Measurements from ENCODE around the gene RCC1. TPM values are rescaled to one million over a fixed set of nuclear protein-coding genes. Genes with fewer than 3 reads are reported as not detected.
"Not testable (repeated sequence)": the region's sequence is repeated elsewhere in the genome, so short reads cannot be mapped to it uniquely, and the experiment has no call there.

RCC1 gene
- total RNA-seq = 100 to 1,000 TPM; 103 to 107 TPM

GRCh38 chr1:28505406-28506187 lies at the start of gene RCC1:
Gene RCC1 (plus strand): TSS chr1:28506043. CDS start chr1:28529867, 23,824 bp downstream.
- H3K27ac Mint-ChIP-seq = peak within 1 kb of the TSS; percentile 99
- ATAC-seq = peak; percentile 85
- peak; percentile 97 for DNase-seq
- intact Hi-C loops (cut with DNase I, micrococcal nuclease) = loop anchor here (1.0 to 5.0 kb wide), 16 partner anchors 13 to 732 kb away; partner anchors contain the start of genes MED18 (in 2 of the 2), RNU11 (in 2 of the 2), PHACTR4 (in 1 of the 2) and PPP1R8 (in 1 of the 2)
- peaks cover 26% of the 10 kb centered on the region for H3K4me1 Mint-ChIP-seq
- no peaks in the 10 kb centered on the region for H3K9me3 Mint-ChIP-seq (ENCODE audit: low read depth)
- ChIA-PET POLR2A (interaction anchor here (0.5 to 6.5 kb wide), 26 partner anchors 10 to 586 kb away, joined by 3 to 86 read pairs (median 4); partner anchors contain the start of genes EYA3, MED18, RNU11 and TAF12), CTCF (interaction anchor here (0.5 to 0.9 kb wide), 3 partner anchors 12 to 298 kb away, joined by 3 to 4 read pairs (median 3); no protein-coding TSS in a partner anchor)
- H3K36me3 Mint-ChIP-seq (ENCODE audit: low read depth) = peaks cover 54% of the 10 kb centered on the region
- H3K27me3 Mint-ChIP-seq = peaks cover 1% of the 10 kb centered on the region
- H3K4me3 Mint-ChIP-seq = peak within 1 kb of the TSS; percentile 98

- ChIA-PET CTCF (interaction anchor here (0.8 kb wide), 1 partner anchor 12 kb away, joined by 3 read pairs; no protein-coding TSS in a partner anchor), POLR2A (interaction anchor here (0.7 kb wide), 1 partner anchor 62 kb away, joined by 3 read pairs; no protein-coding TSS in a partner anchor)
- Mint-ChIP-seq H3K27ac (peak overlapping the region; percentile 70), H3K4me1 (peaks cover 13% of the 10 kb centered on the region), H3K9me3 (ENCODE audit: low read depth) (no peaks in the 10 kb centered on the region), H3K27me3 (no peaks in the 10 kb centered on the region), H3K36me3 (ENCODE audit: low read depth) (peaks cover 10% of the 10 kb centered on the region), H3K4me3 (no peak overlapping the region)
- ATAC-seq (peak; percentile 89), DNase-seq (peak; percentile 31)
- intact Hi-C loops (cut with DNase I, micrococcal nuclease) = no loop called here
Measured at GRCh38 chr1:28456078-28456477, 49.8 kb upstream of the RCC1 start.

GRCh38 chr1:28457678-28458077 lies 48.2 kb upstream of the RCC1 start:
- H3K4me3 Mint-ChIP-seq = no peak overlapping the region
- CTCF ChIA-PET = interaction anchor here (0.6 kb wide), 1 partner anchor 76 kb away, joined by 3 read pairs; no protein-coding TSS in a partner anchor
- POLR2A ChIA-PET = no interaction called here

GRCh38 chr1:28458237-28459228 lies 47.3 kb upstream of the RCC1 start:
- H3K27ac Mint-ChIP-seq = peak overlapping the region; percentile 61
- H3K9me3 Mint-ChIP-seq (ENCODE audit: low read depth) = no peaks in the 10 kb centered on the region
- no peaks in the 10 kb centered on the region for H3K27me3 Mint-ChIP-seq
- ChIA-PET CTCF (no interaction called here), POLR2A (no interaction called here)
- intact Hi-C loops (cut with DNase I, micrococcal nuclease) = no loop called here
- no peak for DNase-seq
- no peak overlapping the region for H3K4me3 Mint-ChIP-seq
- ATAC-seq = no peak
- peaks cover 21% of the 10 kb centered on the region for H3K4me1 Mint-ChIP-seq
- peaks cover 8% of the 10 kb centered on the region for H3K36me3 Mint-ChIP-seq (ENCODE audit: low read depth)

More at GRCh38 chr1:28457678-28458077, 48.2 kb upstream of the RCC1 start:
- no peaks in the 10 kb centered on the region for H3K9me3 Mint-ChIP-seq (ENCODE audit: low read depth)
- DNase-seq (no peak), ATAC-seq (no peak)
- peaks cover 12% of the 10 kb centered on the region for H3K36me3 Mint-ChIP-seq (ENCODE audit: low read depth)
- no peaks in the 10 kb centered on the region for H3K27me3 Mint-ChIP-seq
- intact Hi-C loops (cut with DNase I, micrococcal nuclease) = no loop called here
- peaks cover 21% of the 10 kb centered on the region for H3K4me1 Mint-ChIP-seq
- no peak overlapping the region for H3K27ac Mint-ChIP-seq

GRCh38 chr1:28466226-28466778 lies 39.5 kb upstream of the RCC1 start:
- Mint-ChIP-seq H3K4me3 (no peak overlapping the region), H3K9me3 (ENCODE audit: low read depth) (no peaks in the 10 kb centered on the region), H3K27ac (peak overlapping the region; percentile 5), H3K27me3 (no peaks in the 10 kb centered on the region), H3K36me3 (ENCODE audit: low read depth) (peaks cover 14% of the 10 kb centered on the region), H3K4me1 (peaks cover 9% of the 10 kb centered on the region)
- ChIA-PET CTCF (no interaction called here), POLR2A (no interaction called here)
- no peak for DNase-seq
- ATAC-seq = no peak
- intact Hi-C loops (cut with DNase I, micrococcal nuclease) = no loop called here

GRCh38 chr1:28470146-28470545 lies 35.7 kb upstream of the RCC1 start:
- DNase-seq (no peak), ATAC-seq (no peak)
- intact Hi-C loops (cut with DNase I, micrococcal nuclease) = no loop called here
- Mint-ChIP-seq H3K4me3 (no peak overlapping the region), H3K4me1 (no peaks in the 10 kb centered on the region), H3K9me3 (ENCODE audit: low read depth) (no peaks in the 10 kb centered on the region), H3K27me3 (no peaks in the 10 kb centered on the region), H3K27ac (no peak overlapping the region), H3K36me3 (ENCODE audit: low read depth) (peaks cover 11% of the 10 kb centered on the region)
- ChIA-PET CTCF (interaction anchor here (0.6 kb wide), 1 partner anchor 27 kb away, joined by 3 read pairs; no protein-coding TSS in a partner anchor), POLR2A (interaction anchor here (0.6 kb wide), 2 partner anchors 64 to 564 kb away, joined by 3 read pairs; no protein-coding TSS in a partner anchor)

- intact Hi-C loops (cut with DNase I, micrococcal nuclease); H3K9me3 Mint-ChIP-seq (ENCODE audit: low read depth); H3K4me1 Mint-ChIP-seq; H3K4me3 Mint-ChIP-seq; H3K27ac Mint-ChIP-seq; H3K27me3 Mint-ChIP-seq; DNase-seq; ATAC-seq: not testable (repeated sequence)
- POLR2A ChIA-PET = interaction anchor here (0.6 kb wide), 2 partner anchors 32 to 1230 kb away, joined by 3 to 5 read pairs; no protein-coding TSS in a partner anchor
- peaks cover 29% of the 10 kb centered on the region for H3K36me3 Mint-ChIP-seq (ENCODE audit: low read depth)
- CTCF ChIA-PET = interaction anchor here (0.6 to 2.4 kb wide), 3 partner anchors 70 to 447 kb away, joined by 4 to 7 read pairs (median 7); no protein-coding TSS in a partner anchor
Measured at GRCh38 chr1:28479497-28479896, 26.3 kb upstream of the RCC1 start.

- intact Hi-C loops (cut with DNase I, micrococcal nuclease) = no loop called here
- DNase-seq (no peak), ATAC-seq (no peak)
- H3K4me1 Mint-ChIP-seq = no peaks in the 10 kb centered on the region
- H3K27me3 Mint-ChIP-seq = no peaks in the 10 kb centered on the region
- CTCF ChIA-PET = interaction anchor here (1.6 to 2.4 kb wide), 2 partner anchors 71 to 121 kb away, joined by 7 read pairs; no protein-coding TSS in a partner anchor
- H3K4me3 Mint-ChIP-seq = no peak overlapping the region
- H3K36me3 Mint-ChIP-seq (ENCODE audit: low read depth) = peaks cover 32% of the 10 kb centered on the region
- H3K9me3 Mint-ChIP-seq (ENCODE audit: low read depth) = no peaks in the 10 kb centered on the region
- POLR2A ChIA-PET = no interaction called here
- H3K27ac Mint-ChIP-seq = no peak overlapping the region
Measured at GRCh38 chr1:28480308-28480707, 25.5 kb upstream of the RCC1 start.

GRCh38 chr1:28482138-28482537 lies 23.7 kb upstream of the RCC1 start:
- no peak overlapping the region for H3K27ac Mint-ChIP-seq
- H3K36me3 Mint-ChIP-seq (ENCODE audit: low read depth) = peaks cover 26% of the 10 kb centered on the region
- no peak overlapping the region for H3K4me3 Mint-ChIP-seq
- intact Hi-C loops (cut with DNase I, micrococcal nuclease) = no loop called here
- no peaks in the 10 kb centered on the region for H3K9me3 Mint-ChIP-seq (ENCODE audit: low read depth)
- DNase-seq (no peak), ATAC-seq (no peak)
- CTCF ChIA-PET = interaction anchor here (0.5 kb wide), 1 partner anchor 103 kb away, joined by 3 read pairs; no protein-coding TSS in a partner anchor
- POLR2A ChIA-PET = no interaction called here
- H3K27me3 Mint-ChIP-seq = no peaks in the 10 kb centered on the region
- no peaks in the 10 kb centered on the region for H3K4me1 Mint-ChIP-seq

- no peaks in the 10 kb centered on the region for H3K27me3 Mint-ChIP-seq
- no peaks in the 10 kb centered on the region for H3K9me3 Mint-ChIP-seq (ENCODE audit: low read depth)
- DNase-seq (no peak), ATAC-seq (no peak)
- POLR2A ChIA-PET = no interaction called here
- H3K36me3 Mint-ChIP-seq (ENCODE audit: low read depth) = peaks cover 23% of the 10 kb centered on the region
- no peak overlapping the region for H3K27ac Mint-ChIP-seq
- H3K4me3 Mint-ChIP-seq = no peak overlapping the region
- intact Hi-C loops (cut with DNase I, micrococcal nuclease) = no loop called here
- CTCF ChIA-PET = no interaction called here
- no peaks in the 10 kb centered on the region for H3K4me1 Mint-ChIP-seq
Measured at GRCh38 chr1:28482702-28483101, 23.1 kb upstream of the RCC1 start.
